SHP77 (cell line): ENCODE results near the gene ID2.

Experiments
- DNase-seq, 2 experiments: peaks; one replicate each; lab custom pipeline; 2025; lab: John Stamatoyannopoulos, UW

Gene ID2

DNA sequence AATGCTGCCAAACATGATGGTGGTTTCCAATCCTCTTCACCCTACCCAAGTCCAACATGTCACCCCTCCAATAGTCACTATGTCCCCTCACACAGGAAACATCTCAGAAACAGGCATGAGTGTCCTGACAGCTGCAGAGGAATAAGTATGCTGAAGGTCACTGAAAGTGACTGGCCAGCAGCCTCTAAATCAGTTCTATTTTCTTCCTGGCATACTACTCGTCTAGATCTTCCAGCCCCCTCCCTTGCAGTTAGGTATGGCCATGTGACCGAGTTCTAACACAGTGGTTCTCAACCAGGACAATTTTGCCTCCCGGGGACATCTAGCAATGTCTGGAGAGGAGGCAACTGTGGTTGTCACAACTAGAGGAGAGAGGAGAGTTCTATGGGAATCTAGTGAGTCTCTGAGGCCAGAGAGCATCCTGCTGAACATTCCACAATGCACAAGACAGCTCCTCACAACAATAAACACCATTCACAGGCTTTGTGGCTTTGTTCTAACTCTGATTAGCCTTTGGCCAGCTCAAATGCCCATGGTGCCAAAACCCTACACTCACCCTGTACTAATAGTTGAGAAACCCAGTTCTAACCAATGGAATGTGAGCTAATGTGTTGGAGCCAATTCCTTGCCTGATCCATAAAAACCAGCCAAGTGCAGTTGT, 12.6 kb upstream of the ID2 start:
- DNase-seq, result no peak

- DNase-seq, result no peak
Observed at GRCh38 chr2:8670580-8670979, 11.3 kb upstream of the ID2 start.

- DNase-seq, result no peak
Observed at GRCh38 chr2:8671176-8671575, 10.7 kb upstream of the ID2 start.

DNA sequence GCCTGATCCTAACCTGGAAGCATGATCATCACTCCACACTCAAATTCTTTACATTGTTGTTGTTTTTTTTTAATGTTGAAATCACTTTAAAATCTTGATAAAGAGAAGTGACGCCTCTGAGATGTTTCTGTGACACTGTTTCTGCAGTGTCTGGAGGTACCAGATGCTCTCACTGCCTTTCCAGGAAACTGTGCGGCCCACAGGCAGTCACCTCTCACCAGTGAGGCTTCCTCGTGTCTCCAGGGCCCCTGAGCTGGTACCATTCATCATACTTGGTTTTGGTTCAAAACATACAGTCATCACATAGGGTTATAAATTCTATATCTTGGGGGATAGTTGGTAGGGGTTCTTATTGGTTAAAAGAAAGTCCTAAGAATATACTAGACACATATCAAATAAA, 10.1 kb upstream of the ID2 start:
- no peak for DNase-seq

- no peak for DNase-seq
Observed at GRCh38 chr2:8672940-8673339, 8.9 kb upstream of the ID2 start.

DNA sequence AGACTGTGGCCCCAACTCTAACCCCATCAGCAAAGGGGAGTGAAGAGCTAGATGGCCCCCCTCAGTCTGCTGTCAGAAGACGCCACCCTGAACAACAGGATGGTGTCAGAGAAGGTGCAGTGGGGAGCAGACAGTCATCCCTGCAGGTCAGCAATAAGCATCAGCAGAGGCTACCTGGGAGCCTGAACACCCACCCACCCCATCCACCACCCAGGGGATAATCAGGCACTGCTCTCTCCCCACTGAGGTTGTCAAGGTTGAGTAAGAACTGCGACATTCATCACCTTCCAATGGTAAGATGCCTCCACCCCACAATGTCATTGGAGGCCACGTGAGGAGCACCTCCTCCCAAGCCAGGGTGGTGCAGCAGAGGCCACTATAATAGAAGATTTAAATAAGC, 8.5 kb upstream of the ID2 start:
- no peak for DNase-seq

GRCh38 chr2:8674420-8675009, 7.3 kb upstream of the ID2 start:
- no peak for DNase-seq

GRCh38 chr2:8675543-8675942, 6.3 kb upstream of the ID2 start:
- no peak for DNase-seq

DNA sequence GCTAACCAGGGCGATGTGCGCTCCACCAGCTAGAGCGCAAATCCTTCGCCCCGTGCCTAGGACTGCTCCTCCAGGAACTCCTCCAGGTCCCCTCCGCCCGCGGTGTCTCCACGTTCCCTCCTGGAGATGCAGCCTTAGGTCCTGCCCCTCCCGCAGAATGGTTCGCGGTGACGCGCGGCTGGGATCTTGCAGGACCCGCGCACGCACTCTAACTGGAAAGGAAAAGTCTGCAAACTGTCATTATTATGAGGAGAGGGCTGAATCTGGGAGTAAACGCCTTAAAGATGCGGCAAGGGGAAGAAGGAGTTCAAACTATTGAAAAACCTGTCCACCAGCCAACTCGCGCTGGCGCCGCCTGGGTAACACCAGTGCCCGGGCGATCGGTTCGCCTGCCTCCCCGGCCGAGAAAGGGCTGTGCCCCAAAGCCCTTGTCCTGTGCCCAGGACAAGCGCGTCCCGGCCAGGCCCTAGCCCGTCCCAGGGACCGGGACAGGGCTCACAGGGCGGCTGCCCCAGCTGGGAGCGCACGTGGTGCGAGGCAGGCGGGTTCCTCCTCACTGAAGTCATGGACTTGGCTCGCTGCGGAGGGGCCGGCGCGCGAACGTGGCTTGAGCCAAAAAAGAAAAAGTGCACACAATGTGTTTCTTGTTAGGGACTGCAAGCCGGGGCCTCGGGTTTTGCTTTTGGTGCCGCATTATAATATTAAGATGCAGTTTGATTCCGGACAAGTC, 5.5 kb upstream of the ID2 start:
- DNase-seq, result no peak

DNA sequence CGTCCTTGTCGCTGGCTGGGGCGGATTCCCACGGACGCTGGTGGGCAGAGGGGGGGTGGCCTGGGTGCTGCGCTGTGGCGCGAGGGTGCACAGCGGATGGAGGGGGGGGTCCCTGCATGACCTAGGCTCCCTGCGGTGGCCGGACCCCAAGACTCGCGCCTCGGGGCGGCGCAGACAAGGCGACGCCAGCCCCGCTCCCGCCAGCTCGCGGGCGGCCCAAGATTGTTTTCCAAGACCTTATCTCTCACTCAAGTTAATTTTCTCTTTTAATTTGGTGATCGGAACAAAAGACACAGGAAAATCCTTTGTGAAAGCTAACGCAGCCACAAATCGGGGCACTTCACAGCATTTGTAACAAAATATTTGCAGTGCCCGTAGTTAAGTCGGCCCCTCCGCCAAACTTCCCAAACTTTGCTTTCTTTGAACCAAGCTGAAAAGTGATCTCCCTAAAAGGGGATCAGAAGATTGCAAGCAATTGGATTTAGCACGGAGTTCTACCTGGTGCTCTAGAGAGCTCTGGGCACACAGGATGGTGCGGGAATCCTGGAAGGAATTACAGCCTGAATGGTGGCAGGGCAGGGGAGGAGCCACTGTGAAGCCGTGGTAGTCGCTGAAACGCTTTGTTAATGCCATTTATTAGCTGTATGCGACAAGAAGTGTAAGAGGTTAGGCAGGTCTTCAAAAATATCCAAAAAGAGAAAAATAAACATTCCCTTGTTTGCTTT, 4.8 kb upstream of the ID2 start:
- DNase-seq, result peak; percentile 23 to 33

DNA sequence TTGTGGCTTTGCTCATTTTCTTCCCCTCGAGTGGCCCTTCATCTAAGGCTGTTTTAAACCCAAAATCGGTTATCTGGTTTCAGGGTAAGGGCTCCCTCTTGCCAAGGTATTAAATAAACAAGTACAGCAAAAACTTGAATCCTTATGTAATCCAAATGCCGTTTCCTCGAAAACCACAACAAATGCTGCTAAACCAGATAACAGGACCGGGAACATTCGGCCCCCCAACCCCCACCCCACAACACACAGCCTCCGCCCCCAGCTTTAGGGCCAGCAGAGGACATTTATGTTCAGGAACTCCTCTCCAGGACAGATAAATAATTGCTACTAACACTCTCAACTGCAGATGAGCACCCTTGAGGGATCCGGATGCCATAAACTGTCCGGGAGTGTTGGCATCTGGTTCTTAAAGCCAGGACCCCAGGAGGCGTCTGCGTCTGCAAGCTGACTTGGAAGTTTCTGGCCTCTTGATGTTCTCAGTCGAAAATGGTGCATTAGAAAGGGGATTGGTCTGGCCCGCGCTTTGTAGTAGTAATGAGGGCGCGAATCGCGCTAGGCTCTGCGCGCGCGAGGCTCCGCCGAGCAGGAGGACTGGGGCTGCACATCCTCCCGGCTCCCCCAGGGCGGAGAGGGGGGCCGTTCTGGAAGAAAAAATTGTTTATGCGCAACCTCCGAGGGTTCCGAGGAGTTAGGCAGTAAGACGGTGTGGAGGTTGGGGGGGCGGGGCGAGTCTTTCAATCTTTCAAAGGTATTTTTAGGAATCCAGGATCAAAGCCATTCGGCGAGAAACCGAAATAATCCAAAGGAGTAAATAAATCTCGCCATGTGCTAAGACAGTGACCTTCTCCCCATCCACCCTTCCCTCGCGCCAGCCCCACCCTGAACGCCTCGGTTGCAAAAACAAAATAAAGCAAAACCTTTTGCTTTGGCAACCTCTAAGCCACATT, 3.9 kb upstream of the ID2 start:
- DNase-seq, result peak; percentile 76 to 79

GRCh38 chr2:8678731-8679566, 2.9 kb upstream of the ID2 start:
- peak; percentile 97 to 98 for DNase-seq

GRCh38 chr2:8679567-8679826, 2.4 kb upstream of the ID2 start:
- no peak for DNase-seq

DNA sequence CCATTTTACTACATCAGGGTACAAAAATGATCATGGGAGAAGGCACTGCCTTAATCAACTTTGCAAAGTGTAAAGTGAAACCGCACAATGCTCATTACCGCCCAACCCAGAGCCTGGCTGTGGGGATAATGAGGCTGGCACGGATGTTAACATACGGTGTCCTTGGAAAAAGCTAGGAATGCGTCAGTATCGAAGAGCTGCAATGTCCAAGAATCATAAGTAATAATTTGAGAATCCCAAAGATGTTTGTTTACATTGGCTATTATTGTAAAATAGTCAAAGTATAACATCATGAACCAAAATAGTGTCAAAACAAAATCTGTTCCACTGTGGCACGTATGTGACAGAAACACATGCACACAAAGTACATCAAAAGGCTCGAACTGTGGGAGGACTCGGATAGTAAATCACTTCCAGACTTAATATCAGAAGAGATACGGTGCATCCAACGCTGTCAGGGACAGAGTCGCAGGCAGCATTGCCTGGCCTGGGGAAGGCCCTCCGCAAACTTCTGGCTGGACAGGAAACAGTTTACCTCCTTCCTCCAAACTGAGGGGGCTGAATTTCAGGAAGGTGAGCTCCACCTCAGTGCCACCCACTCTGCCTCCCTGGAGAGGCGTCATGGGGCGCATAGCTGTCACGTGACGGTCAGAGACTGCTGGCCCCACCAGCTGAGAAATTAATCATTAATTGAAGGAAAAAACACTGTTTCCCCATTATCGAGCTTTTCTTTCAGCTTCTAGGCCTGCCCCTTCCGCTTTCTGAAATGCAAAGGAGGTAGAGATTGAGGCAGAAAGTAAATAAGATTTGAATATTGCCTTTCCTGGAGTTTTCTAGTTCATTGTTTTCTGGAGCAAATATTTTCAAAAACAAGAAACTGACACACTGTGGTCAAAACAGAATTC, 1.8 kb upstream of the ID2 start:
- DNase-seq, result peak; percentile 50 to 87

GRCh38 chr2:8680822-8681760, 765 bp upstream of the ID2 start:
- peak; percentile 78 to 85 for DNase-seq

DNA sequence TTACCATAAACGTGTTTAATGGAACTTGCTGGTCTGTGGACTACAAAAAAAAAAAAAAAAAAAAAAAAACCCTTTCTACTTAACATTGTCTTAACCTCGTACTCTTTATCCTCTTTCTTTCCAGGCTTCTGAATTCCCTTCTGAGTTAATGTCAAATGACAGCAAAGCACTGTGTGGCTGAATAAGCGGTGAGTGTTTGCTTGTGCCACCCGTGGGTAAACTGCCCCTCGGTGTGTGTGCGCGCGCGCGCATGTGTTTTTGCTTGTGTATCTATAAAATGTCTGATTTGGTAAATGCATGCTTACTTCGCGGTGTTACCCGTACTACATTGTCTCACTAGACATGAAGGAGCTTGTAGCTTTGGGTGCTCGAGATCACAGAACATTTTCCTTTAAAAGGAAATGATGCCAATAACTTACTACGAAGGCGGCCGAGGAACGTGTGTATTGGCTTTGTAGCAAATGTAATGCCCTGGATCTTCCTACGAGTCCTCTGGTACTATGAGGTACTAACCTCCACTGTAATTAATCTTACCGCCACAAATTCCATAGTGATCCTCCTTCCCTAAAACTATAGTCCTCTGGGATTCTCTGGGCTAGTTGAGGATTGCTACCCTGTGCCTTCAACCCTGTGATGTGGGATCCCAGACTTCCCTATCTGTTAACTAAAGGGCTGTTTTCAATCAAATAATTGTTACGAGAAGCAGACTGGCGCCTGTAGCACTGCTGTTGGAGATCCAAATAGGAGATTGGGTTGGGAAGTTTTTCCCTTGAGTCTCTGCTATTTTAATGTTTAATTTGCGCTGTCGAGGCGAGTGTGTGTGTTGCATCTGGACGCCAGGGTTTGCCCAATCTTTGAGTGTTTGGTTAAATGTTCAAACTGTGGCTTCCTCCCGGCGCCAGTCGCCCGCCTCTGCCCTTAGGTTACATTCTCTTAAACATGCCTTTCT, 1.1 kb downstream of the ID2 start:
- peak; percentile 39 to 58 for DNase-seq

DNA sequence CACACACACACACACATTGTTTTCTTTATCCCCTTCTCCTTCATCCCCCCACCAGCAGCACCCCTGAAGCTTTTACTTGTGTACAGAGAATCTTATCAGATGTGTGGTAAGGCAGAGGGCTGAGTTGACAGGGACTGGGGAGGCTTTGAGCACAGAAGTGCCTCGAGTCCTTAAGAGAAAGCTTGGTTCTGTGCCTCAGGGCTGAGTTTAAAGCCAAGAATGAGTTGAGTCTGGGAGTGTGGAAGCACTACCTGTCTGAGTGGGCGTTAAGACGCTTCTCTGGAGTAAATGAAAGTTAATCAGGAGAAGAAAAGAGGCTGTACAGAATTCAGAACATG, 2.7 kb downstream of the ID2 start:
- no peak for DNase-seq
